Activated CD4-positive, alpha-beta T cell treated with anti-CD3 and anti-CD28 coated beads, Interleukin-2, amount 50 U/mL, for 48 hours (primary cell): ENCODE data around the gene TOLLIP.
"Not testable (repeated sequence)": the region's sequence is repeated elsewhere in the genome, so short reads cannot be mapped to it uniquely, and the experiment has no call there.

Experiments
- DNase-seq, 2 experiments: peaks; one replicate each; pipeline ENCODE4 v3.0.0-alpha.2; 2020

TOLLIP gene

GRCh38 chr11:1309498-1310317, at the start of gene TOLLIP:
TOLLIP (minus strand) TSS chr11:1309632; CDS start chr11:1309498, 134 bp downstream.
- peak; percentile 96 for DNase-seq

- not testable (repeated sequence) for DNase-seq
Observed at GRCh38 chr11:1358931-1359330, 49.5 kb upstream of the TOLLIP start.

GRCh38 chr11:1358286-1358685, 48.9 kb upstream of the TOLLIP start:
- no peak for DNase-seq

- no peak for DNase-seq
Observed at GRCh38 chr11:1356478-1356960, 47.1 kb upstream of the TOLLIP start.

GRCh38 chr11:1356007-1356435, 46.6 kb upstream of the TOLLIP start:
- DNase-seq, result no peak

- no peak for DNase-seq
Observed at GRCh38 chr11:1354125-1354938, 44.9 kb upstream of the TOLLIP start.

GRCh38 chr11:1353383-1354124, 44.1 kb upstream of the TOLLIP start:
- no peak for DNase-seq

- no peak for DNase-seq
Observed at GRCh38 chr11:1352696-1353382, 43.4 kb upstream of the TOLLIP start.

- no peak for DNase-seq
Observed at GRCh38 chr11:1351278-1351937, 42.0 kb upstream of the TOLLIP start.

- DNase-seq, result no peak
Observed at GRCh38 chr11:1350086-1350725, 40.8 kb upstream of the TOLLIP start.

GRCh38 chr11:1349327-1350041, 40.1 kb upstream of the TOLLIP start:
- DNase-seq, result no peak

GRCh38 chr11:1348796-1349326, 39.4 kb upstream of the TOLLIP start:
- no peak for DNase-seq

- no peak for DNase-seq
Observed at GRCh38 chr11:1348146-1348795, 38.8 kb upstream of the TOLLIP start.

- not testable (repeated sequence) for DNase-seq
Observed at GRCh38 chr11:1347411-1347999, 38.1 kb upstream of the TOLLIP start.

GRCh38 chr11:1346669-1347390, 37.4 kb upstream of the TOLLIP start:
- no peak for DNase-seq

- DNase-seq, result no peak
Observed at GRCh38 chr11:1345737-1346513, 36.5 kb upstream of the TOLLIP start.

GRCh38 chr11:1344056-1344635, 34.7 kb upstream of the TOLLIP start:
- no peak for DNase-seq
